Stimulated activated CD8-positive, alpha-beta memory T cell treated with anti-CD3 and anti-CD28 coated beads, Interleukin-7, amount 100 ng/mL, for 48 hours (primary cell): ENCODE data around the gene NFIA.

Experiments used
- DNase-seq, 2 donors: peaks; one replicate each; pipeline ENCODE4 v3.0.0-alpha.2; 2020; ENCODE audit warnings: low read depth in 1 of 2; ENCODE audit errors: extremely low read depth in 1 of 2

The NFIA gene

GRCh38 chr1:61444288-61444687, 361.9 kb downstream of the NFIA start:
- no peak for DNase-seq

- DNase-seq, result no peak
Observed at GRCh38 chr1:61445269-61445825, 363.0 kb downstream of the NFIA start.

GRCh38 chr1:61446531-61446991, 364.2 kb downstream of the NFIA start:
- no peak for DNase-seq

GRCh38 chr1:61447106-61447967, 365.0 kb downstream of the NFIA start:
- no peak for DNase-seq

GRCh38 chr1:61447968-61448430, 365.6 kb downstream of the NFIA start:
- no peak for DNase-seq

GRCh38 chr1:61448914-61449313, 366.6 kb downstream of the NFIA start:
- DNase-seq, result no peak

GRCh38 chr1:61449410-61449809, 367.0 kb downstream of the NFIA start:
- DNase-seq, result no peak

- no peak for DNase-seq
Observed at GRCh38 chr1:61450454-61450853, 368.1 kb downstream of the NFIA start.

GRCh38 chr1:61450872-61451571, 368.7 kb downstream of the NFIA start:
- DNase-seq, result no peak

- no peak for DNase-seq
Observed at GRCh38 chr1:61451572-61451968, 369.2 kb downstream of the NFIA start.

- DNase-seq, result no peak
Observed at GRCh38 chr1:61452176-61453035, 370.0 kb downstream of the NFIA start.

GRCh38 chr1:61453111-61453961, 371.0 kb downstream of the NFIA start:
- DNase-seq, result peak; percentile 22 to 50

- DNase-seq, result no peak
Observed at GRCh38 chr1:61455400-61455799, 373.0 kb downstream of the NFIA start.

GRCh38 chr1:61457526-61458040, 375.2 kb downstream of the NFIA start:
- DNase-seq, result no peak

GRCh38 chr1:61459345-61459744, 377.0 kb downstream of the NFIA start:
- DNase-seq, result no peak

- DNase-seq, result no peak
Observed at GRCh38 chr1:61460191-61460590, 377.8 kb downstream of the NFIA start.

- no peak for DNase-seq
Observed at GRCh38 chr1:61461406-61462384, 379.3 kb downstream of the NFIA start.

- DNase-seq, result no peak
Observed at GRCh38 chr1:61462628-61463027, 380.3 kb downstream of the NFIA start.
